GM19351 (cell line): ENCODE data around the gene RCHY1.
A peak's percentile ranks its signal among the peaks of the same experiment; 100 is the strongest.
"Not testable (repeated sequence)": the region's sequence is repeated elsewhere in the genome, so short reads cannot be mapped to it uniquely, and the experiment has no call there.

Source experiments
- ATAC-seq: cut with Tn5 transposase; IDR thresholded peaks from one replicate; pipeline ENCODE4 v1.9.1; 2021; ENCODE audit warnings: mild to moderate bottlenecking, moderate library complexity; ENCODE audit not compliant: unreplicated experiment

The RCHY1 gene

DNA sequence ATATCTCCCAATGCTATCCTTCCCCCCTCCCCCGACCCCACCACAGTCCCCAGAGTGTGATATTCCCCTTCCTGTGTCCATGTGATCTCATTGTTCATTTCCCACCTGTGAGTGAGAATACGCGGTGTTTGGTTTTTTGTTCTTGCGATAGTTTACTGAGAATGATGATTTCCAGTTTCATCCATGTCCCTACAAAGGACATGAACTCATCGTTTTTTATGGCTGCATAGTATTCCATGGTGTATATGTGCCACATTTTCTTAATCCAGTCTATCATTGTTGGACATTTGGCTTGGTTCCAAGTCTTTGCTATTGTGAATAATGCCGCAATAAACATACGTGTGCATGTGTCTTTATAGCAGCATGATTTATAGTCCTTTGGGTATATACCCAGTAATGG is 5.2 kb upstream of the RCHY1 start:
- ATAC-seq: not testable (repeated sequence)

DNA sequence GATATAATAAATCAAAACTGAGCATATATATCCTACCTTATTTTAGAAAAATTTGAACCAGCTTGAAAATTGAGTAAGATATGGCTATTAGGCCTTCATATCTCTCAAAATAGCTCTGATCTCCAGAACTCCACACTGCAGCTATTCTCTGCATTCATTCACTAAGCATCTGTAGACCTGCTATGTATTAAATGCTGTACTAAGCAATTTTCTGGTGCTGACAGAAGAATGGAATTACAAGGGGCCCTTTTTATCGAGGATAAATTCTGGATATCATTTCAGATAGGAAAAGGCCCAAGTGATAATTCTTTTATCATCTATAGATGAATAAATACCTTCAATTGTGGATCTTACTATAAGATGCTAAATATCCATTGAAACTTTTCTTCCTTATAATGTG is 1.9 kb upstream of the RCHY1 start:
- no peak for ATAC-seq

DNA sequence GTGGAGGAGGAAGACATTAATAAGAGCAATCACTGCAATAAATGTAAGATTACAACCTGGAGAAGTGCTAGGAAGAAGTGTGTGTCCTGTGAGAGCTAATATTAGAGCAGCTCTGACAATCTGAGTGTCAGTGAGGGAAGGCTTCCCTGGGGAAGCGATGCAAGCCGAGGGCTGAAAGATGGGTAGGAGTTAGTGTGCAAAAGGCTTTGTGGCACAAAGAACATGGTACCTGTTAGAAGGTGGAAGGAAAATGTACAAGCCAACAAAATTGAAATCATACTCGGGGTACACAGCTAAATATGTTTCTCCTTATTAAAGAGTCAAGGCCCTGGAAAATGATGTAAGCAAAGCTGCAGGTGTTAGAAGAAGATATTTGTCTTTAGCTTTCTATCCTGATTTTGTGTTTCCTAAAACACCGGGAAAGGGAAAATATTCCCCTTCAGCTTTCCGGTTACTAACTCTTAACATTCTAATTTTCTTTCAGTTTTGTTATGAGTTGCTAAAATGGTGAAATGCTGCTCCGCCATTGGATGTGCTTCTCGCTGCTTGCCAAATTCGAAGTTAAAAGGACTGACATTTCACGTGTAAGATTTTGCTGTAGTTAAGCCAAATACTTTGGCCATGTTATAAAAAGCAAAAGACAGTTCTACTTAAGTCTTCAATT is 878 bp upstream of the RCHY1 start:
- ATAC-seq: peak; percentile 0

DNA sequence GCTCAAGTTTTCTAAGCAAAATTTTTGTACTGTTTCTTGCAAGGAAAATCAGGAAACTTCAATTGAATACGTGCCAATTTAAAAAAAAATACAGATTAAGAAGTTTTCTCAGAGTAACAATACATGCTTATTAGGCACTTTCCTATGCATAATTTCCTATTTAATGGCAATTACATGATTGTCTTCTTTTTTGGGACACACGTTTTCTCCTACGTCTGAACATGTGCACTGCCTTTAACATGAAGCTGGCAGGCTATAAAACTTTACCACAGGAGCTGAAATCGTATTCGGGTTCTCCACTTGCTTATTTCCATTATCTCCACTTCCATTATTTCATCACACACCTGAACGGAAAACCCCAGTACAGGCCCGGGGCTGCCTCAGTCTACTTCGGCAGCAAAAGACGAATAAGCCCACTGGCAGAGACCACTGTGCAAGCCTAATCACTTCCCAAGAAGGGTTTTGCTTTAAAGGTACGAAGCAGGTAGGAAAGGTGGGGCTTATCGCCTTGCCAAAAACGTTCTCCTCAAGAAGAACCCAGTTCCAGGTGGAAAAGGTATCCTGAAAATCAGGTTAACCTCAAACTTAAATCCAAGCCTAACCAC is 575 bp downstream of the RCHY1 start:
- ATAC-seq: no peak

DNA sequence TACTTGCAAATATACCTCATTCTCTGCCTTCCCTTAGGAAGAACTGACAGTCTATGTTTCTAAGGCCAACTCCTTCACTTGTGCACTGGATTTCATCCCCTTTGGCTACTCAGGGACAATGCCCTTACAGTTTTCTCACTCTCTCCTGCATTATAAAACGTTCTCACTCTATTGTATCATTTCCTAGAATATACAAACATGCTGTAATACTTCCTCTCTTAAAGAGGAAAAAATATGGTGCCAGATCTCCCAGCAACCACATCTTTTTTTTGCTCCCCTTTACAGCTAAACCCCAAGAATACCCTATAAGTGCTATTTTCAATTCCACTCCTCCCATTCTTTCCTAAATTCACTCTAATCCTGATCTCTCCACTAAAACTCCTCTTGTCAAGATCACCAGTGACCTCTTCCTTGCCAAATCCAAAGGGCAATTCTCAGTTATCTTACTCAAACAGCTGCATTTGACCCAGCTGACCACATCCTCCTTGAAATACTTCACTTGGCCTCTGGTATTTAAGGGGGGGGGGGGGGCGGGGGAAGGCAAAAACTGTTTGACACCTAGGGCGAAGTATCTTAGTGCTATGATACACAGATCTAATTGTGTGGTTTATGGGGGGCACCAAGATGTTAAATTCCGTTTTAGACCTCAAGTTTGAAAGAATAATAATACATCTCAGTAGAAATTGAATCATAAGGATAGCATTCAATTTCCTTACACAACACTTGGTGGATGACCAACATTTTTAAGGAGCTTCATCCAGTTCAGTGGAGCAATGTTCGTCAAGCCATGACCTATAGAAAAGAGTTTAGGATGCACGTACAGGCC is 1.6 kb downstream of the RCHY1 start:
- no peak for ATAC-seq

DNA sequence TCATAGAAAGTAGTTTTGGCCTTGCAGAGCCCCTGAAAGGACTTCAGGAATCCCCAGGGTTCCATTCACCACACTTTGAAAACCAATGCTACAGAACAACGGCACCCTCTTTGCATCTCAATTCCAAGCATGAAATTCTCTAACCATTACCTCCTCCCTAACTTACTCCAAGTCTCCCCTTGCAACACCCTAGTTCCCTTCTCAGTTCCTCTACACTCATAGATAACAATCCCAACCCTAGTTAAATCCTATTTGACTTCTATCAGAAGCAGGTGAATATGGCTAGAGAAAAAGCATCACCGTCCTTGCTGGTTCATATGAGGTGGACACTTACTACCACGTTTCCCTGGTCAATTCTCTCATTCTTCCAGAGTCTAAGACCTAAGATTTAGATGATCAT is 2.4 kb downstream of the RCHY1 start:
- ATAC-seq: no peak

DNA sequence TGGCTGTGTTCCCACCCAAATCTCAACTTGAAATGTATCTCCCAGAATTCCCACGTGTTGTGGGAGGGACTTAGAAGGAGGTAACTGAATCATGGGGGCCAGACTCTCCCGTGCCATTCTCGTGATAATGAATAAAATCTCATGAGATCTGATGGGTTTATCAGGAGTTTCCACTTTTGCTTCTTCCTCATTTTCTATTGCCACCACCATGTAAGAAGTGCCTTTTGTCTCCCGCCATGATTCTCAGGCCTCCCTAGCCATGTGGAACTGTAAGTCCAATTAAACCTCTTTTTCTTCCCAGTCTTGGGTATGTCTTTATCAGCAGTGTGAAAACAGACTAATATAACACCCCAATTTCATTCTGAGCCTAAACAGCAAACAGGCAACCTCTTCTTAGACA is 4.6 kb downstream of the RCHY1 start:
- not testable (repeated sequence) for ATAC-seq

DNA sequence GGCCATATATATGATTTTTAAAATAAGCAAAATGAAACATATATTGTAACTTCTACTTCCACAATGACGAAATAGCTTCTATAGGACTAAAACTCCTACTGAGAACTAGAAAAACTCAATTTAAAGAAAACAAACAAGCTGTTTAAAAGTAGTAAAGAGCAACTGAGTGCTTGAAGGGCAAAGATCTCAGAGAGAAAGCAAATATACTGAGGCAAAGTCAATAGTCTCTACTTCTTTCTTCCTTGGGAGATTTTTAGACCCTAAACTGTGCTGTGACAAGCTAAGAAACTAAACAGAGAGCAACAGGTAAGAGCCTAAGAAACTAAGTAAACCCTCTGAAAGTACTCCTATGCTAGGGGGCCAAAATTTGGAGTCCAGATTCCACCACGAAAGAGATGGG is 8.6 kb downstream of the RCHY1 start:
- ATAC-seq: no peak

DNA sequence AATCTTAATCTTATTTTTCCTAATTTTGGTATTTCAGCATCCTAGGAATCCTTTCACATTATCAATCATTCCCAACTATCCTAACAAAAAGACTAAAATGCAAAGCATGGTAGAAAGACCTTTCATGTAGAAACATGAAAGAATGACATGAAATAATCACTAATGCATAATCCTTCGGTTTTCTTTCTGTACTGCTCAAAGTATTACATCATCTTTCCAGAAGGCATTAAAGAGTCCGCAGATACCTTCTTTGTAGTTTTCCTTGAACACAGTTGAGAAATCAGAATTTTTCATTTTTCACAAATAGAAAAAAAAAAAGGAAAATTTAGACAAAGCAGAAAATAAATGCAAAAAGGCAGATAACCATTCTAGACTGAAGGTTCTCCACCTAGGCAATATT is 11.5 kb downstream of the RCHY1 start:
- ATAC-seq: no peak

DNA sequence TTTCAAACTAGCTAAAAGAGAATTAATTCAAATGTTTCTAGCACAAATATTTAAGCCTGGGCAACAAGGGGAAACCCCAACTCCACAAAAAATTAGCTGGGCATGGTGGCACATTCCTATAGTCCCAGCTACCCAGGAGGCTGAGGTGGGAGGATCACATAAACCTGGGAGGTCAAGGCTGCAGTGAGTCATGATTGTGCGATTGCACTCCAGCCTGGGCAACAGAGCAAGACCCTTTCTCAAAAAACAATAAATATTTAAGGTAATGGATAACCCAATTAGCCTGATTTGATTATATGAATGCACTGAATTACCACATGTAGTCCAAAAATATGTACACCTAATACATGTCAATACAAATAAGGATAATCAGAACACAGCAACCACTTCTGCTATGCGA is 14.3 kb downstream of the RCHY1 start:
- ATAC-seq: no peak

DNA sequence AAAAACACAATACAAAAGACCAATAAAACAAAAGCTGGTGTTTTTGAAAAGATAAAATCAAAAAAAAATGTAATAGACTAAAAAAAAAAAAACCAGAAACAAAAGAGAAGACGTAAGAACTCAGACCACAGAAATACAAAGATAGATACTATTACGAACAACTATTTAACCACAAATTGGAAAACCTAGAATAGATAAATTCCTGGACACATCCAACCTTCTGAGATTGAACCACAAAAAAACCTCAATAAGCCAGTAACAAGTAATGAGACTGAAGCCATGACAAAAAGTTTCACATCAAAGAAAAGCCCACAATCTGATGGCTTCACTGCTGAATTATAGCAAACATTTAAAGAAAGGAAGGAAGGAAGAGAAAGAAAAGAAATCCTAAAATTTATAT is 16.2 kb downstream of the RCHY1 start:
- no peak for ATAC-seq

DNA sequence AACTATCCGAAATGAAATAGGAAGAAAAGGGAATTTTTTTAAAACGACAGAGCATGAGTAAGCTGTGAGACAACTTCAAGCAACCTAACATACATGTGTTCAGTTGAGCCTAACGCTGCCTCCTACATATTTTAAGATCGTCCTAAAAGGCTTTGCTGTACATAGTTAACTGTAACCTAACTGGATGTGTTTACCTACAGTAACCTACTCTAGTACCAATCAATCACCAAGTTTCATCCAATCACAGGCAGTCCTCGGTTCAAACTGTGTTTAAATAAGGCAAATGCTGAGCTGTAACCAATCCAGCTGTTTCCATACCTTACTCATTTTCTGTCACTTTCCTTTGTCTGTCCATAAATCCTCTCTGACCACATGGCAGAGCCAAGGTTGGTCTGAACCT is 17.1 kb downstream of the RCHY1 start:
- no peak for ATAC-seq

DNA sequence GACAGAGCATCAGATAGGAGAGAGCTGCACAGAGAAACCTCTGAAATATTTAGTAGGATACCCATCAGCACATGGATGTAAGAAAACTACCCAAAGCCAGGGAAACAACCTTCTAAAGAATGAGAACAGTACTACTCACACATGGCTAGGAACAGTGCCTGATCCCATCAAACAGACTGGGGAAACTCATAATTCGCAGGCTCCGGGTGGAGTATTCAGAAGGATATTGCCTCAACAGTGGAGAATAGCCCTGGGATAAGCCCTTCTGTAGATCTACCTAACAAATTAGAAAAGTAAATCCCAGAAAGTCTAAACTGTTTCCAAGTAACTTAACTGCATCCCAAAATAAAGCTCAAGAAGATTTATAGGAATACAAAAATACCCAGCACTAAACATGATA is 17.8 kb downstream of the RCHY1 start:
- no peak for ATAC-seq

DNA sequence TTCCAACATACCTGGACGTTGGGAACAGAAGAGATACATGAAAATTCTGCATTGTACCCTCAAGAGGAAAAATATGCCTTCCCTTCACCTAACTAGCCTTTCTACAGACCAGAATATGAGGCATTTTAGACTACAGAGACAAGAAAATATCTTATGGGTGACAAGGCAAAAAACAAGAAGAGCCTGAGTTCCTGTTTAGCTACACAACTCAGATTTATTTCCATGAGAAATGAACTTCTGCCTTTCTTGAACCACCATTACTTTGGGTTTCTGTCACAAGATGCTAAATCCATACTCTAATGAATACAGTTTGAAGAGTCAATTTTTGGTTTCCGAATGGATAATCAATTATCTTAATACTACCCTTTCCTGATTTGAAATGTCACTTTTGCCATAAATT is 18.7 kb downstream of the RCHY1 start:
- ATAC-seq: no peak

DNA sequence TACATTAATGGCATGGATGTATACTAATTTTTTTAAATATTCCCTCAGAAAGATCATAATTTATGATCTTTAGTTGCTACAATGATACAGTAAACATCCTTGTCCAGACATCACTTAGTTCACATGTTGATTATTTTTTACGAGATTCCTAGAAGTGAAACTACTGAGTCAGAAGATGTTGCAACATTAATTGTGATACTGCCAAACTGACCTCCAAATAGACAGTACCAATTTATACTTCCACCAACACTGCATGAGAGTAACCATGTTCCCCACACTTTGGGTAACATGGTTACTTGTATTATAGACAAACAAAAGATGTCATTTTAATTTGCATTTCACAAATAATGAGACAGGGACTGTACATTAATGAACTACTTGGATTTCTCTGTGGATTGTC is 19.6 kb downstream of the RCHY1 start:
- no peak for ATAC-seq

DNA sequence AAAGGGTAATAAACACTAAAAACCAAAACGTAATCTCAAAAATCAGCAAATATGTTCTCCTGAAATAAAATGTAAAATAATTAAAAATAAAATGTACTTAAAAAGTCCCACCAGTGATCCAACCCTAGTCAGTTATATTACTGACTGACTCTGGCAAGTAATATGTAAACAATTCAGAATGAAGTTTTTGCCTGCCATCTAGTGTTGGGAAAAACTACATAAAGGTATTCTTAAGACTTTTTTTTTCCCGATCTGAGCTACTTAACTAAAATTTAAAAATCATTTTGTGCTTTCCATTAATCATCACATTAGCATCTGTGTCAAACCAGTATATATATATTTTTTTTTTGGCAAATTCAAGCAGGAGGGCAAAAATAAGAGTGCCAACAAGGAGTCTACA is 24.0 kb downstream of the RCHY1 start:
- ATAC-seq: no peak

DNA sequence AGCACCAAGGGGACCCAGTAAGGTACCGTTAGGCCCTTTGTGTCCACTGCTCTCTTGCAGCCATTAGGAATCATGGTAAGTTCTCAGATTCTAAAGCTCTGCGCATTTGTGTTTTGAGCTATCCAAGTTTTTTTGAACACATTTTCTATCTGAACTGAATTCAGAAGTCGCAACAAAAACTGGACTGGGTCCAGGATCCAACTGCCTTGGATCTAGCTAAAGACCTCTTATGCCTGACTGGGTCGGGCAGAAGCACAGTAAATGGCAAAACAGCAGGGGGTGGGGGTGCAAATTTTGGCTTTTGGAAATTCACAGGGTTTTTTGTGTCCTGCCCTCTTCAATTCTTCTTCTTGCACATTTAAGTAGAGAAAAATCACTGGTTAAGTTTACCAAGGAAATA is 30.0 kb downstream of the RCHY1 start:
- ATAC-seq: no peak

DNA sequence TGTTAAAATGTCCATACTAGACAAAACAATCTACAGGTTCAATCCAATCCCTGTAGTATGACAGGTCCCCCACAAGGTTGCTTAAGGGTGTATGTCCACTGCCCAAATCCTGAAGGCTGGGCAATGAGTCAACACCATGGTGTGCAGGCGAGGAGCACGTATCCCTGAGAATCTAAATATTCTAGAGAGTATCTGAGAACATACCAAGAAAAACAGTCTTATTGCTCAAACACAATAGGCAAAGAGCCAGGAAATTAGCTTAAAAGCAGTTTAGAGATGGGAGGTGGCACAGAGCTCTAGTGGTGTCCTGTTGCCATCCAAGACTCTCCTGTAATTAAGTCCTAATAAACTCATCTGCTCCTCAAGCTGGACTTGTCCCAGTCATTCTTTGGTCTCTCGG is 37.0 kb downstream of the RCHY1 start:
- ATAC-seq: no peak

DNA sequence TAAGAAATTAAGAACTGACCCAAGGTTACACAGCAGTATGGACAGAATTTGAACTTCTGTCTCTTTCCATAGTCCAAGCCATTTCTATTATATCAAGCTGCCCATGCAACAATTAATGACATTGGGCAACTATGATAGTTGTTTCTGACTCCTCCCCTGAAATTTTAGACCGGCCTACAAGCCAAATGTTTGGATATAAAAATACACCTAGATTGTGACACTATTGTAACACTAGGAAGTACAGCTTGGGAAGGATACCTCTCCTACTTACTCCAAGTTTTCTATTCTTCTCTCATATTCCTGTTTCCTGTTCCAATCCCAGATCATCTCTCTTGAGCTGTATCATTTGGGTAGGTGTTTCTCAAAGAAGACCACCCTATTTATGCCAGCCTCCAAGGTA is 43.5 kb downstream of the RCHY1 start:
- ATAC-seq: no peak

DNA sequence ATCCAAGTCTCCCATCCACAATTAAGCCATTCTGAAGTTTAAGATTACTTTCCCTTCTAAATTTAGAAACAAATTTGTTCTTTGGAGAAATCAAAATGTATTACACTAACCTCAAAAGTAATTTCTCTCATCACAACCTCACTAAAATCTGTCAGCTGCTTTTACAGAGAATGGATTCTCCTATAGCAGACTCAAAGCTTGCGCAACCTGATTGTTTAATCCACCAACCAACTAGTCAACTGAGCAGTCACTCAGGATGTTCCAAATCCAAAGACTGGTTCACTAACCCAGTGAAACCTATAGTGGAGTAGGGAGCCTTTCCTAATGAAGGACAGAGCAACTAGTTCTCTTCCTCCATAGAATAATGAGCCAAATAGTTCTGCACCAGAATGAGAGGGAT is 44.3 kb downstream of the RCHY1 start:
- ATAC-seq: no peak

DNA sequence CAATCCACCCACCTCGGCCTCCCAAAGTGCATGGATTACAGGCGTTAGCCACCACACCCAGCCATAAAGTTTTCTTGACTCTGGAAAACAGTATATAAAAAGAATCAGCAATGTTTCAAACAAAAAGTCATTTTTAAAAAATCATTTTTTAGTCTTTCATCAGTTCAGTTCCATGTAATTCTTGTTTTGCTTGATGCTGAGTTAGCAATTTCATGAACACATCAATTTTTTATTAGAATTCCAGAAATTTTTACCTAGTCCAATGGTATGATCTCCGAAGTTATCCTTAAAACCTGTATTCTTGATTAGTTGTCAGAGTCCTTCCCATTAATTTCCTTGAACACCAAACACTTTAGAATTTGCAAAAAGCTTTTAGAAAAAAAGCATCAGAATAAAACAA is 56.8 kb downstream of the RCHY1 start:
- no peak for ATAC-seq

DNA sequence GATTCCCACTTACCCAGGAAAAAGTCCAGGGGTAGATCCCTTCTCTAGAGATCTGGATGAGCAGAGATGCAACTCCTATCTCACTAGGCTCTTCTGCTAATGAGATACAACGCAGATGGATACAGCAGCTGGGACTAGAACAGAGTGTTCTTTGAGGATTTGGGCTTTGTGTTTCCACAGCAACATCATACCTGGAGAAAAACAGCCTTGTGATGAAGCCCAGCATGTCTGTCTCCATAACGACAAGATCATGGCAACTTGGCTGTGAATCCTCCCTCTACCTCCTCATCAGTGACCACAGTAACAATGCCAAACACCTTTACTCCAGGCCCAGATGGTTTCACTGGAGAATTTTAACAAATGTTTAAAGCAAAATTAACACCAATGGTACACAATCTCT is 80.1 kb downstream of the RCHY1 start:
- no peak for ATAC-seq
